ENCODE data around the gene CENPE.

Gene CENPE

DNA sequence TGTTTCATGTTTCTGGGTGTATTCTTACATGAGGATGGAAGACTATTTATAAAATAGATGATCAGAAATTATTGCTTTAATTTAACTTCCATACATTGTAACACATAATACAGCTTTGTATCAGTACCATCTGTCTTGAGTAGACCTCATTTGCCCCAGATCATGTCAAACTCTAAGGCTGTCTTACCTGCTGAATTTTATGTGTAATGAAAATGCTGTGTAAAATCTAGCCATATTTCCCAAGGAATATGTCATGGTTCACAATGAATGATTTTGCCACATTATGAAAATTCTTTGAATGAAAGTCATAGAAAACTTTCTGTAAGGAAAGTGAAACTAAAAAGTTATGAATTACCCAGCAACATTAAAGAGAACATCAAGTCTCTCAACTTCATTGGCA, 105.9 kb downstream of the CENPE start:
- Mint-ChIP-seq H3K27me3 (ENCODE audit: low read depth, poor library complexity) (no peaks in the 10 kb centered on the region), H3K4me3 (no peak overlapping the region), H3K9me3 (no peaks in the 10 kb centered on the region), H3K4me1 (peaks cover 19% of the 10 kb centered on the region), H3K27ac (no peak overlapping the region), H3K36me3 (ENCODE audit: low read depth) (peaks cover 68% of the 10 kb centered on the region)
- no peak for DNase-seq
- TF ChIP-seq, protein P1, sequence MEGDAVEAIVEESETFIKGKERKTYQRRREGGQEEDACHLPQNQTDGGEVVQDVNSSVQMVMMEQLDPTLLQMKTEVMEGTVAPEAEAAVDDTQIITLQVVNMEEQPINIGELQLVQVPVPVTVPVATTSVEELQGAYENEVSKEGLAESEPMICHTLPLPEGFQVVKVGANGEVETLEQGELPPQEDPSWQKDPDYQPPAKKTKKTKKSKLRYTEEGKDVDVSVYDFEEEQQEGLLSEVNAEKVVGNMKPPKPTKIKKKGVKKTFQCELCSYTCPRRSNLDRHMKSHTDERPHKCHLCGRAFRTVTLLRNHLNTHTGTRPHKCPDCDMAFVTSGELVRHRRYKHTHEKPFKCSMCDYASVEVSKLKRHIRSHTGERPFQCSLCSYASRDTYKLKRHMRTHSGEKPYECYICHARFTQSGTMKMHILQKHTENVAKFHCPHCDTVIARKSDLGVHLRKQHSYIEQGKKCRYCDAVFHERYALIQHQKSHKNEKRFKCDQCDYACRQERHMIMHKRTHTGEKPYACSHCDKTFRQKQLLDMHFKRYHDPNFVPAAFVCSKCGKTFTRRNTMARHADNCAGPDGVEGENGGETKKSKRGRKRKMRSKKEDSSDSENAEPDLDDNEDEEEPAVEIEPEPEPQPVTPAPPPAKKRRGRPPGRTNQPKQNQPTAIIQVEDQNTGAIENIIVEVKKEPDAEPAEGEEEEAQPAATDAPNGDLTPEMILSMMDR (IDR thresholded peaks at IDR 0.05), result no peak

DNA sequence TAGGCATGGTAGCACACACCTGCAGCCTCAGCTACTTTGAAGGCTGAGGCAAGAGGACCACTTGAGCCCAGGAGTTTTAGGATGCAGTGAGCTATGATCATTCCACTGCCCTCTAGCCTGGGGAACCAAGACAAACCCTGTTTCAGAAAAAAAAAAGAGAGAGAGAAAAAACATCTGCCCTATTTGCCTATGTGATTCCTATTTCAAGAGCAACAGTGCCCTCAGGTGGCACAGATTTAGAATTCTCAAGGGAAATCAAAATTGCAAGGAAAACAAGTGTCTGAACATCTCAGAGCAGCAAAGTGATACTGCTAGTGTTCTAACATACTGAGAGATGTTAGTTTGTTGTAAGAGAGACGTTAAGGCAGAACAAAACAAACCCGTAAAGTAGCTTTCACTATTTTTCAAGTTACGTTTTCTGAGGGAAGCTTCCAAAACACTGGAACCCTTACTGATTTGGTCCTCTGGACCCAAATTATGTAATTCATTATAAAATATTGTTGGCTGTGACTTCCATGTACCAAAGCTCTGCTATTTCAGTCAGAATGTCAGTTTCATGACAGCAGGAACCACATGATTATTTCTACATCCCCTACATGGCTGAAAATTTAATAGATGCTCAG, 106.4 kb downstream of the CENPE start:
- peak; percentile 15 for DNase-seq
- no peak overlapping the region for H3K4me3 Mint-ChIP-seq
- H3K27me3 Mint-ChIP-seq (ENCODE audit: low read depth, poor library complexity), result no peaks in the 10 kb centered on the region
- no peaks in the 10 kb centered on the region for H3K9me3 Mint-ChIP-seq
- H3K27ac Mint-ChIP-seq, result no peak overlapping the region
- H3K36me3 Mint-ChIP-seq (ENCODE audit: low read depth), result peaks cover 68% of the 10 kb centered on the region
- H3K4me1 Mint-ChIP-seq, result peaks cover 14% of the 10 kb centered on the region
- TF ChIP-seq, protein P1 (IDR thresholded peaks at IDR 0.05), result peak; percentile 47

DNA sequence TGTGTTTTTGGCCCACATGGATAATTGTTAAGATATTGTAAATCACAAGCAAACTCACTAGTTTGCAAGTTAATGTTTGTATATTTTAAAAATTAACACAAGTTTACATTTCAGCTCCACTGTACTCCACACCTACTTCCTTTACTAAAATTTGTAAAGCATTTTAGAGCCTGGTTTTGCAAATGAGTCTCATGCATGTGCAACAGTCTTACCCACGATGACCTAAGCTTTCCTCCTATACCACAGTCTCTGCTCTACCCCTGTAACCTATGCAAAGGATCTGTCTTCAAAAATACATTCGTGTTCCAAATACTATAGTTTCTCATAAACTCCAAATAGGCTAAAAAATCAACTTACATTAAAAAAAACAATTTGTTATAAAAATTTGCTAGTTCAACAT, 108.7 kb downstream of the CENPE start:
- no peaks in the 10 kb centered on the region for H3K27me3 Mint-ChIP-seq (ENCODE audit: low read depth, poor library complexity)
- TF ChIP-seq, protein P1 (IDR thresholded peaks at IDR 0.05), result no peak
- H3K36me3 Mint-ChIP-seq (ENCODE audit: low read depth), result peaks cover 82% of the 10 kb centered on the region
- no peak overlapping the region for H3K27ac Mint-ChIP-seq
- DNase-seq, result no peak
- H3K4me1 Mint-ChIP-seq, result peaks cover 6% of the 10 kb centered on the region
- H3K4me3 Mint-ChIP-seq, result no peak overlapping the region
- H3K9me3 Mint-ChIP-seq, result no peaks in the 10 kb centered on the region

DNA sequence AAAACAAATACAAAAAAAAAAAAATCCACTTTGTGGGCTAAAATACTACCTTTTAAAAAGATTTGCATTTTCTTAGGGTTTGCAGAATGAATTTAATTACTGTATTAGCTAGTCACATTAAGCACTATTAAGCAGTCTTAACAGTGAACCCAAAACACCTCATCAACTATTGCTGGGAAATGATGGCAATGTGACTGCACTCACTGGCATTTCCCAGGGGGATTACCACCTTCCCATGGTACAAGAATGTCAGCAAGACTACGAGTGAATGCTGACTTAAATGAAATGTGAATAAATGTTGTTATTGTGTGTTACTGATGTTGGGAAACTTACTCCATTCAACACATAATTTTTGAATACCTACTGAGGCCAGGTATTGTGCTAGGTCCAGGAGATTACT, 111.6 kb downstream of the CENPE start:
- Mint-ChIP-seq H3K36me3 (ENCODE audit: low read depth) (peaks cover 81% of the 10 kb centered on the region), H3K4me1 (peaks cover 2% of the 10 kb centered on the region), H3K4me3 (no peak overlapping the region), H3K27ac (no peak overlapping the region), H3K9me3 (no peaks in the 10 kb centered on the region), H3K27me3 (ENCODE audit: low read depth, poor library complexity) (no peaks in the 10 kb centered on the region)
- TF ChIP-seq, protein P1 (IDR thresholded peaks at IDR 0.05), result no peak
- DNase-seq, result no peak

DNA sequence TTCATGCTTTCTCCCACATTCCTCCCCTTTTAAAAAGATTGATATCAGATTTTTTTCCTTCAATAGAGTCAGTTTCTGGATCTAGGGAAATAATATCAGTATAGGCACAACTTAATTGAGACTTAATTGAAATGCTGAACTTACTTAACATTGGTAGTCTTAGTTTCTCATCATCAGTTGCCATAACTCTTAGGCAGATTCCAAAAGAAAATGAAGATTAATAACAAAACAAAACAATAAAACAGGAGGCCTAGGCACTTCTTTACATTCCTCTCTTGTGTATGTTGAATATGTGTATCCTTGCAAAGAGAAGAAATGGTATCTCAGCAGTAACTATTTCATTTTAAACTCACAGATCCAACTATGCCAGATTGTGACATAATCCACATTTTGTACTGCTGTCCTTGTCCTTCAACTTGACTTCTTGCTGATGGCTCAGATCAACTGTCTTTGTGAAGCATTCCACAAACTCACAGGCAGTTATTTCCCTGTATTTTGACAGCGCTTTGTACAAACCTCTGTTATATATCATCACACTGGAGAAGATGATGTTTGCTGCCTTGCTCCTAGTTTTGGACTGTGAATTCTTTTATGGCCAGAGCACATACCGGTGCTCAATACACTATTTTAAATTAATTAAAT, 112.5 kb downstream of the CENPE start:
- TF ChIP-seq, protein P1 (IDR thresholded peaks at IDR 0.05), result no peak
- DNase-seq, result no peak
- H3K27ac Mint-ChIP-seq, result no peak overlapping the region
- peaks cover 80% of the 10 kb centered on the region for H3K36me3 Mint-ChIP-seq (ENCODE audit: low read depth)
- no peaks in the 10 kb centered on the region for H3K27me3 Mint-ChIP-seq (ENCODE audit: low read depth, poor library complexity)
- no peaks in the 10 kb centered on the region for H3K9me3 Mint-ChIP-seq
- H3K4me3 Mint-ChIP-seq, result no peak overlapping the region
- H3K4me1 Mint-ChIP-seq, result no peaks in the 10 kb centered on the region

DNA sequence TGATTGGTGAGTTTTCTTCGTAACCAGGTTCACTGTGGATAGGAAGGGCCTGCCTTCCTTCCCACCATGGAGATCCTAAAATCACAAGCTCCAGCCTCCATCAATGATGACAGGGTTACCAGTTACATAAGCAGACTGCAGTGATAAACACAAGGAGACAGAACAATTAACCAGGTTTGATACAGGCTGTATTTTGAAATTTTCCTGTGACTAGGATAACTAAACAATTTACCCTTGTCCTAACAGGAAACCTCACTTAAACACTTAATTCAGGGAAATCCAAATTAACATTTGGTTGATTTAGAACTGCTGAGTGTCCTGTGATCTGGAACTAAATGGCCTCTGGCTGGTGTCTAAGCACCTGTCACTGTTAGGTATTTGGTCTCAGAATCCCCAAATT, 118.5 kb downstream of the CENPE start:
- no peak for DNase-seq
- no peaks in the 10 kb centered on the region for H3K9me3 Mint-ChIP-seq
- peaks cover 53% of the 10 kb centered on the region for H3K36me3 Mint-ChIP-seq (ENCODE audit: low read depth)
- TF ChIP-seq, protein P1 (IDR thresholded peaks at IDR 0.05), result no peak
- H3K4me1 Mint-ChIP-seq, result peaks cover 16% of the 10 kb centered on the region
- peaks cover 4% of the 10 kb centered on the region for H3K27me3 Mint-ChIP-seq (ENCODE audit: low read depth, poor library complexity)
- H3K4me3 Mint-ChIP-seq, result no peak overlapping the region
- no peak overlapping the region for H3K27ac Mint-ChIP-seq

All from nephron progenitor cell (in vitro differentiated cells).